GM12801 (cell line): ENCODE results near the gene WNT5A.

Experiments
- CTCF ChIP-seq: IDR thresholded peaks from one replicate; pipeline ENCODE4 v1.5.1; 2011; ENCODE audit warnings: control low read depth; ENCODE audit not compliant: insufficient read length; ENCODE audit errors: extremely low read depth

The WNT5A gene

DNA sequence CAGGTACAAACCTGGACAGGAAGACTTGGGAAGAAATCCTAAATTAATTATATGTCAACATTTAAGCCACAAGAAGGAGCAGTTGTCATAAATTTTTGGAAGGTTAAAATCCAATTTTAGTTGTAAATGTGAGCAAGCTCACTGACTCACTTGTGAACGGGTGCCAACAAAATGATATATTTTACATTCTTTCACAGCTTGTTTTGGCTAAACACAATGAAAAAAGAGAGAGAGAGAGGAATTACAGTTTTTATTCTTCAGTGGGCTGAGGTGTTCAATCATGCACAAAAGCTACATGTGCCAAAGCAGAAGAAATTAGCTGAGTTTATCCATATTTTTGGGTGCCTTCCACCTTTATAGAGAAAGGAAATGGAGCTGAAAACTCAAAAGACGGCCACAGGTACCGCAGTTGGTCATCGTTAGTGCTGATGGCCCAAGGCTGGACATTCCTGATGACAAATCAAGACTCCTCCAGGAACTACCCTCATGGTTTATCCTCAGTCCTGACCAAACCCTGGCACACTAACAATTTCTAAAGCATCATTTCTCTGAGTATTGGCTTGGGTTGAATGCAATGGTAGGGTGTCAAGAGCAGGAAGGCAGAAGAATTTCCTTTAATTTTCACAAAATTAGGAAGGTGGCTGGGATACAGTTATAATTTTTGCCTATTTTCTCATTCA is 37.6 kb upstream of the WNT5A start:
- TF ChIP-seq CTCF: no peak

- no peak for TF ChIP-seq CTCF
These were observed 36.4 kb upstream of the WNT5A start for GRCh38 chr3:55523471-55523870.

- TF ChIP-seq CTCF: no peak
These were observed 34.8 kb upstream of the WNT5A start for GRCh38 chr3:55521738-55522421.

- TF ChIP-seq CTCF: no peak
These were observed 34.1 kb upstream of the WNT5A start for GRCh38 chr3:55521064-55521737.

DNA sequence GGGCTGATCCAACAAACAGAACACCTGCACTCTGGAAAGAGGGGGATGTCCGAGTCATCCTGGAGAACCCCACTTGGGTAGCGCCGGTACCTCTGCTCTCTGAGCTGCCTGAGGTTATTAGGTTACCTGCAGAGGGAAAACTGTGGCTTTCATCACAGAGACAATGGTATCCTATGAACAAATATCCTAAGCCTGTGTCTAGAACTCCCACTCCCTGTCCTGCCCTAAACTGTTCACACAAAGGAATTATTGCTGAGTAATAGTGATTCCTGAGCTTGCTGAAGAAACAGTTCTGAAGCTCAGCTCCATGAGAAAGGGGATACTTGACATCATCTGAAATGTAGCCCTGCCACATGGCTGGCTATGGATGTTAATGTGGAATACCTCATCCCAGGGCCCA is 31.9 kb upstream of the WNT5A start:
- TF ChIP-seq CTCF: no peak

DNA sequence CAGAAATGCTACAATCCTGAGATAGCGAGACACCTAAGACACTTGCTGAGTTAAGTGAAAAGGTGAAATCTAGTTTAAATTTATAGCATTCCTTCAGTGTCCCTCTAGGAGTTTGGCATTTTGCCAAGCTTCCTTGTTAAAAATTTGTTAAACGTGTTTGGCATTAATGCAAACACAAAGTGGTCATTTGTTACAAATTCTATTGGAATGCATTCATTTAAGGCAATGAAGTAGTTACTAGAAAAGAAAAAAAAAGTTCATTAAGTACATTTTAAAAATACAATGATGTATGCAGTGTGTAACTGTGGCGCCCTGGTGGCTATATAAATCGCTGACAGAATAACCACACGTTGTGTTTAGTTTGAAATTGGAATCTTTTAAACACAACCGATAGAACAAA is 31.3 kb upstream of the WNT5A start:
- no peak for TF ChIP-seq CTCF

DNA sequence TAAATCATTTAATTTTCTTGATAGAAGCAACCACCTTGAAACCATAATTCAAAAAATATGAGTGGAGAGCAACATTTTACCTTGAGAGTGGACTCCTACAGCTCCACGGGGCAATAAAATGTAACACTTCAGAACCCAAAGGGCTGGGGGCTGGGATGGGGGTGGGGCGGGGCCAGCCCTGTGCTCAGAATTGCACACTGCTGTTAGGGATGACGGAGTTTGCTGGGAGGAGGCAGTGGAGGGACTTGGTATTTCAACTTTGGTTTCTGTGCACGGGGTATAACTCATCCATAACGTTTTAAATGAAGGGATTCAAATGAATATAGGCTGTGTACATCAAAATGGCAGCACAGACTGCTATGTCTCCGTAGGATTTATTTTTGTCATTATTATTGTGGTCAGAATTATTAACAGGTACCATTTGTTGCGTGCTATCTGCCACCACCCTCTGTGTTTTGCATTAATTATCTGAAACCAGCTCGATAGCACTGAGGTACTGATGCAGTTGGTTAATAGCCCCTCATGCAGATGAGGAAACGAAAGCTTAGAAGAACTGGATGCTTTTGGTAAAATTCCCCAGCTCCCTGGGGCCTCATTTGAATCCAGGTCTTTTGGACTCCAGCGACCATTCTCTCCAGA is 29.4 kb upstream of the WNT5A start:
- TF ChIP-seq CTCF: no peak
